G401.6 (cell line): ENCODE measurements around the gene NCF2.
A peak's percentile ranks its signal among the peaks of the same experiment; 100 is the strongest.
"Not testable (repeated sequence)": the region's sequence is repeated elsewhere in the genome, so short reads cannot be mapped to it uniquely, and the experiment has no call there.

Experiments
- FAIRE-seq: peaks from 2 replicates; lab custom pipeline; 2012; peaks lifted over from hg19 to GRCh38; lab: Jason Lieb, UNC

Gene NCF2

GRCh38 chr1:183590244-183591191 is at the start of gene NCF2:
Gene NCF2, minus strand, starts transcription at chr1:183590459. Its CDS starts 130 bp downstream, at chr1:183590329.
- no peak for FAIRE-seq

GRCh38 chr1:183638649-183639387 is 48.6 kb upstream of the NCF2 start:
- FAIRE-seq = no peak

- FAIRE-seq = no peak
Observed at GRCh38 chr1:183636783-183637182, 46.5 kb upstream of the NCF2 start.

GRCh38 chr1:183636334-183636682 is 46.0 kb upstream of the NCF2 start:
- no peak for FAIRE-seq

DNA sequence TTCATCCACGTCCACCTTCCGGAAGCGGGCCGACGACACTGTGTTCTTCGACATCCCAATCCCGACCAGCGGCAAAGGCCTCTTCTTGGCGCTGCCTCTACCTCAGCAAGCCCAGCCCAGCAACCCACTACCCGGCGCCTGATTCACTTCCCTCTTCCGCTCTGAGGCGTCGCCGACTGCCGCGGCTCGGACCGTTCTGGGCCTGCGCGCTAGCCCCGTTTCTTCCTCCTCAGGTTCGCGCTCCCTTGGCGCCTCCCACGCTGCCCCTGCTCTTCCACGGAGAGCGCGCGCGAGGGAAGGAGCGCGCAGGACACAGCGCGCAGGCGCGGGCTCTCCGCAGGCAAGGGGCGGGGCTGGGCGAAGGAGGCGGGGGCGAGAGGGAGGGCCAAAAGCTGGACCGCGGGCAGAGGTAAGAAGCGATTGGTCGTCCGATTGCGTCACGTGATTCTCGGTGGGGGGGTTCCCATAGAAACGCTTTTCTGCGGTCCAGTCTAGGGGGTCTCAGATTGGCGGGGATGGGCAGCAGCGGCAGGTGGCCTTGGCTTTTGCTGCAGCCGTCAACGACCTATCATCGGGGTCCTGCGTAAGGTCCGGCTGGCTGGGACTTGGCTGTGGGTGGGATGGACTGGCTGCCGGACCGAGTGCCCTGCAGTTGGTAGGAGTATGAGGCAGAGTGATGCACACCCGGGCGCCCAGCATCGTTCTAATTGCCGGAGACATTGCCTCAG is 45.5 kb upstream of the NCF2 start, which contains the start of gene ARPC5:
TSS of gene ARPC5 (minus strand) at position 178 of the 728 bp plus-strand sequence. CDS start at position 54, 124 bp downstream.
- FAIRE-seq = peak; percentile 93

- no peak for FAIRE-seq
Observed at GRCh38 chr1:183635099-183635605, 44.9 kb upstream of the NCF2 start.

DNA sequence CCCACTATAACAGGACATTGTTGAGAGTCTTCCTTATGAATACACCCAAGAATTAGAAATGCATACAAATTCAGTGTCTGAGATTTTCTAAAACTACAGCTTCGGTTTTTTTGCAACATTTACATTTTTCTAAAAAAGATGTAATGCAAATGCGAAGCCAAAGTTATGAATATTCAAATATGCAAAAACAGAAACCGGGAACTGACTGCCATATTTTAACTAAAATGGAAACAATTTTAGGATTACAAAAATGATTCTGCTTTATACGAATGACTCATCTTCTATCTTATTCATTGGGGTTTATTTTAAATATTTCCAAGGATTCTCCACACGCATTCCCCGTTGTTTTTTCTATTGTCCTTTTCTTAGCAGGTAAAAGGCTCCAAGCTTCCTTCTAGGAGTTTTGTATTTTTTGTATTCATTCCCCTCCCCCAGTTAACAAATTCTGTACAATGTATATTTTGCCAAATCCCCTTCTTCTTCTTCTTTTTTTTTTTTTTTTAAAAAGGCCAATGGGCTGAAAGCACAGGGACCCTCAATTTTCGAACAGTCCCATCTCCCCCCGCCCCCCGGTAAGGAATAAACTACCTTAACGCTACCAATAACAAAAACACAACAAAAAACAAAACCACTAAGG is 44.3 kb upstream of the NCF2 start:
- FAIRE-seq = peak; percentile 63

- peak; percentile 70 for FAIRE-seq
Observed at GRCh38 chr1:183633676-183634343, 43.6 kb upstream of the NCF2 start.

DNA sequence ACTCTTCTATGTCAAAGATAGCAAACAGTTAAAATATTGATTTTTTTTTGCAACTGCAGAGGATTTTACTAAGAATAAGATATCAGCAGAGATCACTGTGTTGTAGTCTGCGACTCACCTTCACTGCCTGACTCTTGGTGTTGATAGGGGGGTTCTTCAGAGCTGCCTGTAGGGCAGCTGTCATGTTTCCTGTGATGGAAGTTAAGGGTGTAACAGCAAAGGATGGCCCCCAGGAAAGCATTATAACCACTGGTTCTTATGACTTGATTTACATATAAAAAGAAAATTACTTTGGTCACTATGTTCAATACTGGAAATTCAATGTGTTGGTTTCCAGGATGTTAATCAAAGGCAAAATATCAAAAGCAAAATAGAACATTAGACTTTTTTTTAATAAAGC is 42.7 kb upstream of the NCF2 start:
- no peak for FAIRE-seq

- FAIRE-seq = no peak
Observed at GRCh38 chr1:183632114-183632513, 41.9 kb upstream of the NCF2 start.

- FAIRE-seq = no peak
Observed at GRCh38 chr1:183630748-183631147, 40.5 kb upstream of the NCF2 start.

GRCh38 chr1:183628537-183628936 is 38.3 kb upstream of the NCF2 start:
- no peak for FAIRE-seq

GRCh38 chr1:183626236-183626635 is 36.0 kb upstream of the NCF2 start:
- not testable (repeated sequence) for FAIRE-seq

DNA sequence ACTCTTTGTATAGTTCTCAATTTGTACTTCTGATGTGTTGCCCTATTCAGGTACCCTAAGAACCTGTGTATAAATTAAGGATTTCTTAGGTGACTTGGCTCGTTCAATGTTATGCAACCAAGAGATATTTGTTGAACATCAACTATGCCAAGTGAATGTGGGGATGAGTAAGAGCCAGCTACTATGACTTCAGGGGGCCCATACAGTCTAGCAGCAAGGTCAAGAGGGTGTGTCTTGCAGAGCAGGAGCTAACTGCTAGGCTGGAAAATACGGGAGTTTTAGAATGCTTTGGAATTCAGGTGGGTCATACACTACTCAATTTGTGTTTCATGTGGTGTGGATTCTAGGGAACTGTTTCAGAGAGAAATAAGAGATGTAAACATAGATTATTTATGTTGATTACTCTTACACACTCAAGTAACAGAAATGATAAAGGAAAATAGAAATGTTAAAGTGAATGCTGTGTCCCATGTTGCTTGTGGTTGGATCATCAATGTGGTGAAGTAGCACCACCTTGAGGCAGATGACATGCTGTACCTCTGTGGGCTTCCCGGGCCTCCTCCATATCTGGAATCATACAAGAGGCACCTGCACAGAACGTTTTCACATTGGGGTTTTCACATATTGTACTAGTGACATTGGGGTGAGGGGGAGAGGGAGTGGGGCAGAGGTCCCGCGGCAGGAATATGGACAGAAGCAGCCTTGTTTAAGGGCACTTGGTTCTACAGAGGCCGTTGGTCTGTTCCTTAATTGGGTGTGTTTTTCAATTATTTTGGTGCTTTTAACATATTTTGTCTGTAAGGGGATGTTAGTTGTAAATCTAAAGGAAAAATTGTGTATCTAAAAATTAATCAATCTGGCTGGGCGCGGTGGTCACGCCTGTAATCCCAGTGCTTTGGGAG is 32.9 kb upstream of the NCF2 start:
- FAIRE-seq = peak; percentile 93

DNA sequence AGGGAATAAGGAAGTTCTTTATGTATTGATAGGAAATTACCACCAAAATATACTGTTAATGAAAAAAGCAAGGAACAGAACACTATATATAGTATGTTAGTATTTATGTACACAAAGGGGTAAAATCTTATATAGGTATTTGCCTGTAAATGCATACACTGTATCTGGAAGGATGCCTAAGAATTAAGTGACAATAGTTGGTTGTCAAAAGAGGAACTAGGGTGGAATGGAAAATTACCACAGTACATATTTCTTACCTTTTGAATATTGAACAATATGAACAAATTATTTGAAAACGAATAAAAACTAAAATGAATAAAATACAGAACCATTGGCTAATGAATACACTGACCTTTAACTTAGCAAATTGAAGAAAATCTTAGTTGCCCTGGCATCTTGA is 31.8 kb upstream of the NCF2 start:
- FAIRE-seq = no peak

GRCh38 chr1:183620311-183620710 is 30.1 kb upstream of the NCF2 start:
- FAIRE-seq = no peak

- FAIRE-seq = no peak
Observed at GRCh38 chr1:183619781-183620180, 29.5 kb upstream of the NCF2 start.

DNA sequence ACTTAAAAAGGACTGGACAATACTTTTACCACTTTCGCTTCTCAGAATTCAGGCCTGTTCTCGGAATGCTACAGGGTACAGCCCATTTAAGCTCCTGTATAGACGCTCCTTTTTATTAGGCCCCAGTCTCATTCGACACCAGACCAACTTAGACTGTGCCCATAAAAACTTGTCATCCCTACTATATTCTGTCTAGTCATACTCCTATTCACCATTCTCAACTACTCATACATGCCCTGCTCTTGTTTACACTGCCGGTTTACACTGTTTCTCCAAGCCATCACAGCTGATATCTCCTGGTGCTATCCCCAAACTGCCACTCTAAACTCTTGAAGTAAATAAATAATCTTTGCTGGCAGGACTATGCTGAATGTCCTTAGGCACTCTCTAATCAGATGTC is 27.9 kb upstream of the NCF2 start:
- FAIRE-seq = not testable (repeated sequence)

- FAIRE-seq = not testable (repeated sequence)
Observed at GRCh38 chr1:183612975-183613374, 22.7 kb upstream of the NCF2 start.

GRCh38 chr1:183612407-183612806 is 22.1 kb upstream of the NCF2 start:
- FAIRE-seq = no peak
